Motor neuron (in vitro differentiated cells): ENCODE data around the gene GNPTAB. TPM values are rescaled to one million over a fixed set of nuclear protein-coding genes. Genes with fewer than 3 reads are reported as not detected.
"Not testable (repeated sequence)": the region's sequence is repeated elsewhere in the genome, so short reads cannot be mapped to it uniquely, and the experiment has no call there.

Source experiments
- ATAC-seq, 8 experiments: fragments of 200-7000 bp; cut with Tn5 transposase; replicated peaks in 6 of 8; 2 replicates each; pipeline ENCODE4 v1.8.0; 2021; ENCODE audit warnings: mild to moderate bottlenecking in 8 of 8, moderate library complexity in 8 of 8
- H3K27ac ChIP-seq, 2 donors: fragments of 250-450 bp; sonication (Bioruptor Pico); 2 replicates each; pipeline ENCODE4 v1.9.0; 2021; ENCODE audit warnings: antibody characterized with exemption in 2 of 2, mild to moderate bottlenecking in 2 of 2, moderate library complexity in 1 of 2
- H3K4me1 ChIP-seq, 2 donors: fragments of 250-450 bp; sonication (Bioruptor Pico); replicated peaks in 1 of 2; 2 replicates each; pipeline ENCODE4 v1.6.1; 2021; ENCODE audit warnings: antibody characterized with exemption in 2 of 2, mild to moderate bottlenecking in 2 of 2, moderate library complexity in 1 of 2
- H3K4me3 ChIP-seq, 5 donors: fragments of 250-450 bp; sonication (Bioruptor Pico); 2 replicates each; pipeline ENCODE4 v1.9.0; 2021; ENCODE audit warnings: antibody characterized with exemption in 5 of 5, mild to moderate bottlenecking in 5 of 5, moderate library complexity in 4 of 5
- WGBS, 10 experiments: fragments of 450-650 bp; shearing (Covaris generic); methylation state at CpG; one replicate each; pipeline ENCODE4 v1.0.0; 2022; 5-methylcytosine and 5-hydroxymethylcytosine counted together
- in situ Hi-C, 9 experiments: fragments of 400-800 bp; cut with MboI; loops; one replicate each; pipeline ENCODE4 v1.15.0; 2021; ENCODE audit warnings: low sequenced_read_pairs in 9 of 9, low pct_unique_long_range_greater_than_20kb in 2 of 9; ENCODE audit not compliant: unreplicated experiment in 9 of 9
- total RNA-seq, 8 experiments: library from RNA; unstranded; fragments of 300-600 nt; gene quantifications; 2 replicates each; pipeline versions ENCODE4 v1.2.3 to v1.2.4, GENCODE V29; 2022

Gene GNPTAB
- total RNA-seq, 8 experiments from 2014 or later, result 15.2 to 49.0 (median 41.5) TPM

GRCh38 chr12:101839324-101840283 lies 8.8 kb upstream of the GNPTAB start:
- Histone ChIP-seq H3K27ac (no peak overlapping the region), H3K4me3 (no peak overlapping the region), H3K4me1 (no peaks in the 10 kb centered on the region)
- peak in 3 of 8 experiments; percentile 79 to 89 (median 81) for ATAC-seq
- 0 to 100% (median 53%) methylated on average over 1 to 4 of the region's 6 CpGs; no CpG with 5 or more reads in 2 of the 10 experiments for WGBS, 10 experiments
- in situ Hi-C loops, result loop anchor here in 2 of 9 experiments (10.0 to 25.0 kb wide), 2 partner anchors 425 to 427 kb away; partner anchors contain the start of gene ARL1 (in 1 of the 2)

GRCh38 chr12:101838628-101839323 lies 8.0 kb upstream of the GNPTAB start:
- Histone ChIP-seq H3K4me3 (no peak overlapping the region), H3K4me1 (no peaks in the 10 kb centered on the region), H3K27ac (no peak overlapping the region)
- in situ Hi-C loops, result loop anchor here in 2 of 9 experiments (10.0 to 25.0 kb wide), 2 partner anchors 424 to 426 kb away; partner anchors contain the start of gene ARL1 (in 1 of the 2)
- ATAC-seq, result no peak
- 33 to 100% (median 94%) methylated on average over 1 to 3 of the region's 3 CpGs; no CpG with 5 or more reads in 2 of the 10 experiments for WGBS, 10 experiments

- in situ Hi-C loops, result loop anchor here in 2 of 9 experiments (10.0 to 25.0 kb wide), 2 partner anchors 417 to 420 kb away; partner anchors contain the start of gene ARL1 (in 1 of the 2)
- WGBS, 10 experiments, result 17 to 100% (median 88%) methylated on average over 1 of the region's 1 CpG; no CpG with 5 or more reads in 6 of the 10 experiments
These were observed 1.3 kb upstream of the GNPTAB start for GRCh38 chr12:101832030-101832429.

GRCh38 chr12:101829639-101830366 lies 956 bp downstream of the GNPTAB start:
- Histone ChIP-seq H3K4me1 (peaks cover 0 to 3% of the 10 kb centered on the region in 2 donors), H3K27ac (no peak overlapping the region), H3K4me3 (peak overlapping the region; percentile 80 to 92 (median 89))
- ATAC-seq, result no peak
- 2 to 60% (median 13%) methylated on average over 1 to 11 of the region's 11 CpGs for WGBS, 10 experiments
- in situ Hi-C loops, result loop anchor here in 2 of 9 experiments (10.0 to 25.0 kb wide), 2 partner anchors 415 to 418 kb away; partner anchors contain the start of gene ARL1 (in 1 of the 2)

More at GRCh38 chr12:101832030-101832429, 1.3 kb upstream of the GNPTAB start:
- Histone ChIP-seq H3K4me3 (no peak overlapping the region), H3K4me1 (peaks cover 0 to 3% of the 10 kb centered on the region in 2 donors), H3K27ac (no peak overlapping the region)
- ATAC-seq, result no peak

DNA sequence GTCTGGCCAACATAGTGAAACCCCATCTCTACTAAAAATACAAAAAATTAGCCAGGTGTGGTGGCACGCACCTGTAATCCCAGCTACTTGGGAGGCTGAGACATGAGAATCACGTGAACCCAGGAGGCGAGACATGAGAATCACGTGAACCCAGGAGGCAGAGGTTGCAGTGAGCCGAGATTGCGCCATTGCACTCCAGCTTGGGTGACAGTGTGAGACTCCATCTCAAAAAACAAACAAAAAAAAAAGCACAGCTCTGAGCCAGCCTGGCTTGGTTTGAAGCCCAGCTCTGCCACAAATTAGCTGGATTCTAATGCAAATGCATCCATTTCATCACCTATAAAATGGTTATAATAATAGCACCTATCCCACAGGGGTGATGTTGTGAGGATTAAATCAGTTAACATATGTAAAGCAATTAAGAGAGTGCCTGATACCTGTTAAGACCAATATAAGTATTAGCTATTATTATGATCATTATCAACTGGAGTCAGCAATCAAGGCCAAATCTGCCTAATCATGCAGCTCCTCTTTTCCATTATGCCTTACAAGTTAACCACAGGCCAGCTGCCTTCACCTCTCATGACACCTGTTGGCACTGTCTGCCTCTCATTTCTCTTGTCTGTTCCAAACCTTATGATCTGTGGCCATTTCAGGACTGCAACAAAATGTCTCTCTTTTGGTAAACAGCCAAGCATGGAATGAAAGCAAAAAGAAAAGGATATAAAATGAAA lies 2.1 kb downstream of the GNPTAB start:
- H3K27ac ChIP-seq, result no peak overlapping the region
- in situ Hi-C loops, result loop anchor here in 1 of 9 experiments (25.0 kb wide), 1 partner anchor 416 kb away; the partner anchor contains the start of gene ARL1
- H3K4me1 ChIP-seq, result peaks cover 0 to 5% of the 10 kb centered on the region in 2 donors
- no peak overlapping the region for H3K4me3 ChIP-seq
- no peak for ATAC-seq
- WGBS, 10 experiments, result 87 to 100% (median 100%) methylated on average over 2 to 6 of the region's 6 CpGs; no CpG with 5 or more reads in 3 of the 10 experiments

DNA sequence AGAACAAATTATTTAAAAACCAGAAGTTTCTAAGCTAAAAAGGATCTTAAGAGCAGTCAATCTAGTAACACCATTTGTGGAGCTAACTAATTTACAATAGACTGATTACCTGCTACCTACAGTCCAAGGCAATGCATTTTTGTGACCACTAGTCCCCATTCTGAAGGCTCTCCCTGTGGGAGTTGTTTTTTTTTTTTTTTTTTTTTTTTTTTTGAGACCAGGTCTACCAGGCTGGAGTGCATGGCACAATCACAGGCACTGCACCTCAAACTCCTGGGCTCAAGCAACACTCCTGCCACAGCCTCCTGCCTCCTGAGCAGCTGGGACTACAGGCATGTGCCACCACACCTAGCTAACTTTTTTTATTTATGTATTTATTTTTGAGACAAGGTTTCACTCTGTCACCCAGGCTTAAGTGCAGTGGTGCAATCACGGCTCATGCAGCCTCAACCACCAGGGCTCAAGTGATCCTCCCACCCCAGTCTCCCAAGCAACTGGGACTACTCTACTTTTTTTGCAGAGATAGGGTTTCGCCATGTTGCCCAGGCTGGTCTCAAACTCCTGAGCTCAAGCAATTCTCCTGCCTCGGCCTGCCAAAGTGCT lies 3.9 kb downstream of the GNPTAB start:
- Histone ChIP-seq H3K4me3 (no peak overlapping the region), H3K4me1 (peaks cover 0 to 5% of the 10 kb centered on the region in 2 donors), H3K27ac (no peak overlapping the region)
- in situ Hi-C loops, result loop anchor here in 1 of 9 experiments (25.0 kb wide), 1 partner anchor 415 kb away; the partner anchor contains the start of gene ARL1
- 90 to 100% (median 100%) methylated on average over 1 to 2 of the region's 3 CpGs; no CpG with 5 or more reads in 5 of the 10 experiments for WGBS, 10 experiments
- ATAC-seq, result no peak

- Histone ChIP-seq H3K27ac (no peak overlapping the region), H3K4me1 (peaks cover 0 to 5% of the 10 kb centered on the region in 2 donors), H3K4me3 (no peak overlapping the region)
- ATAC-seq, result no peak
- 0 to 83% (median 50%) methylated on average over 1 to 2 of the region's 2 CpGs; no CpG with 5 or more reads in 1 of the 10 experiments for WGBS, 10 experiments
- in situ Hi-C loops, result loop anchor here in 1 of 9 experiments (25.0 kb wide), 1 partner anchor 413 kb away; the partner anchor contains the start of gene ARL1
These were observed 5.9 kb downstream of the GNPTAB start for GRCh38 chr12:101824831-101825230.

DNA sequence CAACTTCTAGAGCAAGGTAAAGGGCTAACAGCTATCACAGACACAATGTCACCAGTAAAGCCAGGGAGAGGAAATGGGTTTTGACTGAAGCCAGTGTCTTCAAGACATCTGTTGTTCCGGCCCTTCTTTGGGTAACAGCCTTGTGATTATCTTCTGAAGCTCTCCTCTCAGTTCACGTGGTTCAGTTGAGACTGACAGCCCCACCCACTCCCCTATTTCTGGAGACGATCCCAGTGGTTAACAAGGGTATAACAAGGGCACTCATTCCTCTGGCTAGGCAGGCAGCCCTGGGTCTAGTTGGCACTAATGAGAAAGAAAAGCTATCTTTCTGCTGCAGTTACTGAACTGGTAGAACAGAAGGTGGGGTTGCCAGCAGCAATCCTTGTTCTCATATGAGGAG lies 6.9 kb downstream of the GNPTAB start:
- peaks cover 0 to 2% of the 10 kb centered on the region in 2 donors for H3K4me1 ChIP-seq
- 0 to 80% (median 22%) methylated on average over 1 to 2 of the region's 3 CpGs; no CpG with 5 or more reads in 2 of the 10 experiments for WGBS, 10 experiments
- in situ Hi-C loops, result no loop called here
- peak in 5 of 8 experiments; percentile 32 to 99 (median 94) for ATAC-seq
- no peak overlapping the region for H3K4me3 ChIP-seq
- H3K27ac ChIP-seq, result no peak overlapping the region

DNA sequence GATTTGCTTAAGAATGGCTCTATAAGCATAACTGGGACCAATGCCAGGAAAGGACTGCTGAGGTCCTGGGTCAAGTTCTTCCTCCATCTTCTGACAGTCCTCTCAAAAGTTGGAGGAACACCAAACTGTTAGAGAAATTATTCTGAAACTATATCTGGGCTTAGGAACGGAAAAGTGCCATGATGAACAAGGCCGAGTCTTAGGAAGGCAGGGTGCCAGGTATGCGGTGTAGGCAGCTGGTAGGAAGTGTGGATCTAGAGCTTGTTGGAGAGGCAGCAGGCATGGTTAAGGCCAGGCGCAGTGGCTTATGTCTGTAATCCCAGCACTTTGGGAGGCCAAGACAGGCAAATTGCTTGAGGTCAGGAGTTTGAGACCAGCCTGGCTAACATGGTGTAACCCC lies 7.7 kb downstream of the GNPTAB start:
- Histone ChIP-seq H3K4me3 (no peak overlapping the region), H3K27ac (no peak overlapping the region), H3K4me1 (peaks cover 0 to 2% of the 10 kb centered on the region in 2 donors)
- ATAC-seq, result no peak
- WGBS, 10 experiments, result 67 to 100% (median 100%) methylated on average over 1 to 4 of the region's 4 CpGs; no CpG with 5 or more reads in 3 of the 10 experiments
- in situ Hi-C loops, result no loop called here

DNA sequence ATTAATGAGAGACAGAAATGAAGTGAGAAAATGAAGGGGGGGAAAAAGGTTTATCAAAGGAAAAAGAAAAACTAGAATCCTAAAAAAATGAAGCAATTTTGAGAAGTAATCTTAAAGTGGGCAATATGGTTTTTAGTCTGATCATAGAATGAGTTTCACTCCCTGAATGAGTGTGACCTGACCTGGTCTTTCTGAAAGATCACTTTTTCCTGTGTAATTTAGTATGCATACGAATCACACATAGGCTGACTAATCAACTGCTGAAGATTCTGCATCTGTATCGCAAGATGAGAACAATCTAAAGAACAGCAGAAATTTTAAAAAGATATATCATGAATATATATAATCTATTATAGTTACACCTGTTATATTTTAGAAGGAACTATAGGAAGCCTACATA lies 11.3 kb downstream of the GNPTAB start:
- Histone ChIP-seq H3K4me3 (no peak overlapping the region), H3K4me1 (peaks cover 0 to under 1% of the 10 kb centered on the region in 2 donors), H3K27ac (no peak overlapping the region)
- no peak for ATAC-seq
- 36 to 100% (median 95%) methylated on average over 1 to 2 of the region's 2 CpGs; no CpG with 5 or more reads in 1 of the 10 experiments for WGBS, 10 experiments
- in situ Hi-C loops, result no loop called here

- in situ Hi-C loops, H3K27ac ChIP-seq, H3K4me1 ChIP-seq, ATAC-seq, H3K4me3 ChIP-seq: not testable (repeated sequence)
- 86 to 100% (median 100%) methylated on average over 1 to 3 of the region's 4 CpGs; no CpG with 5 or more reads in 4 of the 10 experiments for WGBS, 10 experiments
These were observed 12.1 kb downstream of the GNPTAB start for GRCh38 chr12:101818689-101819088.
